ENCODE measurements around the gene UQCRFS1.
"Not testable (repeated sequence)": the region's sequence is repeated elsewhere in the genome, so short reads cannot be mapped to it uniquely, and the experiment has no call there.

The UQCRFS1 gene

DNA sequence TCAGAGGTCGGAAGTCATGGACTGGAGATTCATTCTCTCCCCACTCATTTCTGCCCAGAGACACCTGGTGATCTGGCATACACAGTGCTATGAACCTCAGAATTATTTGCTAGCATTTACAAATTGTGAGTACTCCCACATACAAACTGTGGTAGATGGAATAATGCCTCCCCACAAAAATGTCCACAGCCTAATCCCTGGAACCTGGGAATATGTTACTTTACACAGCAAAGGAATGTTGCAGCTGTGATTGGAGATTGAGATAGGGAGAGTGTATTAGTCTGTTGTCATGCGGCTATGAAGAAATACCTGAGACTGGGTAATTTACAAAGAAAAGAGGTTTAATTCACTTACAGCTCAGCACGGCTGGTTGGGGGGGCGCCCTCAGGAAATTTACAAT is 3.1 kb upstream of the UQCRFS1 start:
- TF ChIP-seq, protein P1, sequence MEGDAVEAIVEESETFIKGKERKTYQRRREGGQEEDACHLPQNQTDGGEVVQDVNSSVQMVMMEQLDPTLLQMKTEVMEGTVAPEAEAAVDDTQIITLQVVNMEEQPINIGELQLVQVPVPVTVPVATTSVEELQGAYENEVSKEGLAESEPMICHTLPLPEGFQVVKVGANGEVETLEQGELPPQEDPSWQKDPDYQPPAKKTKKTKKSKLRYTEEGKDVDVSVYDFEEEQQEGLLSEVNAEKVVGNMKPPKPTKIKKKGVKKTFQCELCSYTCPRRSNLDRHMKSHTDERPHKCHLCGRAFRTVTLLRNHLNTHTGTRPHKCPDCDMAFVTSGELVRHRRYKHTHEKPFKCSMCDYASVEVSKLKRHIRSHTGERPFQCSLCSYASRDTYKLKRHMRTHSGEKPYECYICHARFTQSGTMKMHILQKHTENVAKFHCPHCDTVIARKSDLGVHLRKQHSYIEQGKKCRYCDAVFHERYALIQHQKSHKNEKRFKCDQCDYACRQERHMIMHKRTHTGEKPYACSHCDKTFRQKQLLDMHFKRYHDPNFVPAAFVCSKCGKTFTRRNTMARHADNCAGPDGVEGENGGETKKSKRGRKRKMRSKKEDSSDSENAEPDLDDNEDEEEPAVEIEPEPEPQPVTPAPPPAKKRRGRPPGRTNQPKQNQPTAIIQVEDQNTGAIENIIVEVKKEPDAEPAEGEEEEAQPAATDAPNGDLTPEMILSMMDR (IDR thresholded peaks at IDR 0.05; ENCODE audit: insufficient read depth, low read depth, low read length, missing control alignments) = no peak
- no peak for DNase-seq (ENCODE audit: low read depth)
- H3K4me3 ChIP-seq (ENCODE audit: low read depth, low read length) = no peak overlapping the region

DNA sequence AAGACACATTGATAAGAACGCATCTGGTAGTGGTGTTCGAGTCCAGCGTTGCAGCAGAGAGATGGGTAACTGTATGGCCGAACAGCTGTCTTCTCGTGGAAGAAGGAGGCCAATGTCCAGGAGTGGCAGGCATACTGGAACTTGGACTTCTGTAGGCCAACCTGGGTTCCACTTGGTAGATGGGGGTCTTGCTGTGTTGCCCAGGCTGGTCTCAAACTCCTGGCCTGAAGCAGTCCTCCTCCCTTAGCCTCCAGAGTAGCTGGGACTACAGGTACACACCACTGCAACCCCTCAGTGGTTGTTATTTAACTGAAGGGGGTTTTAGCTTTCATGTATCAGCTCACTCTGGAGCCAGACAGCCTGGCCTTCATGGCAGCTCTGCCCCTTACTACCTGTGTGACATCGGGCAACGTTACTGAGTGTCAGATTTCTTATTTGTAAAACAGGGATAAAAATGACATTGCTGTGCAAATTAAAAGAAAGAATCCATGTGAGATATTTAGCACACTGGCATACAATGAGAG is 2.4 kb upstream of the UQCRFS1 start:
- TF ChIP-seq, protein P1 (IDR thresholded peaks at IDR 0.05; ENCODE audit: insufficient read depth, low read depth, low read length, missing control alignments) = no peak
- no peak overlapping the region for H3K4me3 ChIP-seq (ENCODE audit: low read depth, low read length)
- DNase-seq (ENCODE audit: low read depth) = no peak

DNA sequence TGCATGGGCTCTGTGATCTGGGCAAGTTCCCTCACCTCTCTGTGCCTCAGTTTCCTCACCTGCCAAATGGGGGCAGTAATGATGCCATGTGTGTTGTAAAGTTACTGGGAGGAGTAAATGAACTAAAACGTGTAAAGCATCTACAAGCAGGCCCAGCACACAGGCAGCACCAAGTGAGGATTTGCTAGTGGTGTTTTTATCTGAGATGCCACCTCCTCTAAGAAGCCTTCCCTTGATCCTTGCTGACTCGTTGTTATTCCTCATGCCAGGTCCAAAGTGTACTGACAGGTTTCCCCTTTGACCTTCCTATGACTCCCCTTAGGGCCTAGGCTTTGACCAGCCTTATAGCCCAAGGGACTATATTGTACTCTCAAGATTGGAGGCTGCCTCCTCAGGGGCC is 1.5 kb upstream of the UQCRFS1 start:
- no peak for DNase-seq (ENCODE audit: low read depth)
- H3K4me3 ChIP-seq (ENCODE audit: low read depth, low read length) = no peak overlapping the region
- TF ChIP-seq, protein P1 (IDR thresholded peaks at IDR 0.05; ENCODE audit: insufficient read depth, low read depth, low read length, missing control alignments) = no peak

DNA sequence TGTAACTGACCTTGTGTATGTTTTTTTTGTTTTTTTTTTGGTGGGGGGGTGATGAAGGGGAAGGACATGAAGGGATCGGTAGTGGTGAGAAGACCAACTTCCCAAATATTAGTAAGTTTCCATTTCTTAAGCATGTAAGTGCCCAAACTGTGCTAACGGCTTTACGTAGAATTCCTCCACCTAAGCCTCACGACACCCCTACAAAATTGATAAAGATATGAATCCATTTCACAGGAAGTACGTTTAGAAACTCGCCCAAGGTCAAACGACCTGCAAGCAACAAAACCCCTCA is 649 bp downstream of the UQCRFS1 start:
- H3K4me3 ChIP-seq (ENCODE audit: low read depth, low read length) = peak overlapping the region; percentile 82
- TF ChIP-seq, protein P1 (IDR thresholded peaks at IDR 0.05; ENCODE audit: insufficient read depth, low read depth, low read length, missing control alignments) = no peak
- peak; percentile 40 for DNase-seq (ENCODE audit: low read depth)

DNA sequence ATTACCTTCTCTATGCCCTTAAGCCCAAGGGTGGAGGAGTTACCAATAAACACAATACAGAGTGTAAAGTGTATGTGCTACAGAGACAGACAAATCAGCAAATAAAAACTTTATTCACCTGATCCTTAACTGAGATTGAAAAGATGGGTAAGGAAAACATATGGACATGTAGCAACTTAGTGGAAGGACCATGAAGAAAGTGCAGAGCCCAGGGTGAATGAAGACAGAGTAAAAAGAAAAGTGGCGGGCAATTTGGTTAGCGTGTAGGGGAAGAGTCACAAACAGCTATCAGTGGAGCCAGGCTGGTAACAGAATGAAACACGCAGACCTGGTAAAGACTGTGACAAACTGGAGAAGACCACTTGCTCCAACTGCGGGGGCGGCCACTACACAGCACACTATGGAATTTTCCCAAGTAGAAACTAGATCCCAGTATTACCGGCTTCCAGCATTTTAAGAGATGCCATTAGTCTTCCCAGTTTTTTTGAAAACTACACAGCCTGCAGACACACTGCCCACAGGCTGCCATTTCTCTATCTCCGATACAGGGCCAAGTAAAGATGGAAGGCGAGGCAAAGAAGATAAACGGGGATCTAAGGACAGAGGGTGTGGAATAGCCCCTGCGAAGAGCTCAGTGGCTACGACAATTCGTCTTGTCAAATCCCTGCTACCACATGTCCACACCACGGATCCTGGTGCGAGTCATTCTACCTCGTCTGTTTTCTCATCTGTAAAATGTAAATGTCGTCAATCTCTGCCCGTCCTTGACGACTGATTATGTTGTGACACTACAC is 1.2 kb downstream of the UQCRFS1 start:
- TF ChIP-seq, protein P1 (IDR thresholded peaks at IDR 0.05; ENCODE audit: insufficient read depth, low read depth, low read length, missing control alignments) = no peak
- peak overlapping the region; percentile 82 for H3K4me3 ChIP-seq (ENCODE audit: low read depth, low read length)
- peak; percentile 28 for DNase-seq (ENCODE audit: low read depth)

DNA sequence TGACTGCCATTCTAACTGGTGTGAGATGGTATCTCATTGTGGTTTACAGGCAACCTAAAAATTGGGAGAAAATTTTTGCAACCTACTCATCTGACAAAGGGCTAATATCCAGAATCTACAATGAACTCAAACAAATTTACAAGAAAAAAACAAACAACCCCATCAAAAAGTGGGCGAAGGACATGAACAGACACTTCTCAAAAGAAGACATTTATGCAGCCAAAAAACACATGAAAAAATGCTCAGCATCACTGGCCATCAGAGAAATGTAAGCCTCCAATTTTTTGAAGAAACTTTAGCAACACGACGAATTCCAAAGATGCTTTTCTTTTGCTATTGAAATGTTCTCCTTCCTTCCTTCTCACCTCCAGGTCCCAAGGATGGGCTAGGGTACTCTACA is 1.9 kb downstream of the UQCRFS1 start:
- peak overlapping the region; percentile 82; the same call in 1 of the 2 replicates for H3K4me3 ChIP-seq (ENCODE audit: low read depth, low read length)
- DNase-seq (ENCODE audit: low read depth) = not testable (repeated sequence)

DNA sequence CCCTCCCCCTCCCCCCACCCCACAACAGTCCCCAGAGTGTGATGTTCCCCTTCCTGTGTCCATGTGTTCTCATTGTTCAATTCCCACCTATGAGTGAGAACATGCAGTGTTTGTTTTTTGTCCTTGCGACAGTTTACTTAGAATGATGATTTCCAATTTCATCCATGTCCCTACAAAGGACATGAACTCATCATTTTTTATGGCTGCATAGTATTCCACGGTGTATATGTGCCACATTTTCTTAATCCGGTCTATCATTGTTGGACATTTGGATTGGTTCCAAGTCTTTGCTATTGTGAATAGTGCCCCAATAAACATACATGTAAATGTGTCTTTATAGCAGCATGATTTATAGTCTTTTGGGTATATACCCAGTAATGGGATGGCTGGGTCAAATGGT is 2.4 kb downstream of the UQCRFS1 start:
- H3K4me3 ChIP-seq (ENCODE audit: low read depth, low read length); DNase-seq (ENCODE audit: low read depth): not testable (repeated sequence)

DNA sequence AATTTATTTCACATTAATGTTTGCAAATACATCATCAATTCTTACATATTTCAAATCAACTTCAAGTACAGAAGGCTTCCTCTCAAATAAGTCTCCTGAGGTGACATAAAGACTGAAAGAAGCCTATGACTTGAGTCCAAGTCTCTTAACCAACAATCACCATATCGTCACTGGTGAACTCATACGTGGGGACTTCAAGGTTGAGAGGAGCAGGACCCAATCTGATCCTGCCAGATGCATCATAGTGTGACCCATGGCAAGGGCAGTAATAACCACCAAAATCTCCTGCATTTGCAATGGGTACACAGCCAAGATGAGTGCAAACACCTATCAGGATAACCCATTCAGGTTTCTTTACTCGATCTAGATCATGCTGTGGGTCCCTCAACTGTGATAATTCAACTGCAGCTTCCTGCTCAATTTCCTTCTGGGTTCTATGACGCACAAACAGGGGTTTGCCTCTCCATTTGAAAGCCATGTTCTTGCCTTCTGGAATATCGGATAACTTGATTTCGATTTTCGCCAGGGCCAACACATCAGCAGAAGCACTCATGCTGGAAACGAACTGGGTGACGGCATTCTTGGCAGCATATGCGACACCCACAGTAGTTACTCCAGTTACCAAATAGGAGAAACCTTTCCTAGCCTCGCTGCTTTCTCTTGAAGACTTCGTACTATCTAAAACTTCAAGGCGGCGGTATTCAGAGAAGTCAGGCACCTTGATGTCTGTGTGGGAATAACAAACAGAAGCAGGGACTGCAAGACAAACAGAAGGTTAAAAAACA is 5.4 kb downstream of the UQCRFS1 start:
- not testable (repeated sequence) for DNase-seq (ENCODE audit: low read depth); H3K4me3 ChIP-seq (ENCODE audit: low read depth, low read length)
